HepG2 (cell line): Measurements from ENCODE around the gene SYVN1. TPM values are rescaled to one million over a fixed set of nuclear protein-coding genes. Genes with fewer than 3 reads are reported as not detected.

Experiments used
- ADNP ChIP-seq: sonication (generic); formaldehyde crosslinking; IDR thresholded peaks from 2 replicates; pipeline ENCODE4 v1.4.0; 2020; ENCODE audit warnings: missing genetic modification reagents
- AKAP8 ChIP-seq: sonication (generic); formaldehyde crosslinking; IDR thresholded peaks from 2 replicates; pipeline ENCODE4 v1.5.1; 2020; ENCODE audit warnings: mild to moderate bottlenecking, missing genetic modification reagents
- CBX1 ChIP-seq: IDR thresholded peaks from one replicate; pipeline ENCODE4 v1.6.1; 2016; ENCODE audit warnings: antibody characterized with exemption, low read depth
- CCAR2 ChIP-seq: fragments of 200-400 bp; formaldehyde crosslinking; optimal IDR thresholded peaks from 2 replicates; pipeline ENCODE3; 2018; ENCODE audit warnings: low read depth, mild to moderate bottlenecking, low read length, moderate library complexity
- CHD4 ChIP-seq: fragments of 200-600 bp; sonication (generic); IDR thresholded peaks from 2 replicates; pipeline ENCODE4 v1.7.0; 2017; ENCODE audit warnings: mild to moderate bottlenecking, low read length, borderline replicate concordance
- ELF3 ChIP-seq: IDR thresholded peaks from 2 replicates; pipeline ENCODE4 v1.6.1; 2016; ENCODE audit warnings: missing genetic modification reagents, missing compliant biosample characterization
- FOSL1 ChIP-seq: sonication (generic); formaldehyde crosslinking; IDR thresholded peaks from 2 replicates; pipeline ENCODE4 v1.9.0; 2021; ENCODE audit warnings: missing genetic modification reagents, borderline replicate concordance
- GATA4 ChIP-seq: sonication (generic); IDR thresholded peaks from 2 replicates; pipeline ENCODE4 v1.6.1; 2016; ENCODE audit warnings: antibody characterized with exemption, low read depth, borderline replicate concordance
- HMGXB3 ChIP-seq: sonication (generic); formaldehyde crosslinking; IDR thresholded peaks from 2 replicates; pipeline ENCODE4 v1.4.0; 2020; ENCODE audit warnings: missing genetic modification reagents, borderline replicate concordance
- MYC ChIP-seq: sonication (generic); formaldehyde crosslinking; IDR thresholded peaks from 2 replicates; pipeline ENCODE4 v1.9.0; 2021; ENCODE audit warnings: missing genetic modification reagents, borderline replicate concordance
- NR1H2 ChIP-seq: sonication (generic); formaldehyde crosslinking; IDR thresholded peaks from 2 replicates; pipeline ENCODE4 v1.8.1; 2022; ENCODE audit warnings: low read depth, missing genetic modification reagents, borderline replicate concordance
- NRL ChIP-seq: sonication (generic); formaldehyde crosslinking; IDR thresholded peaks from 2 replicates; pipeline ENCODE4 v1.5.0; 2020; ENCODE audit warnings: missing genetic modification reagents, mild to moderate bottlenecking, moderate library complexity, borderline replicate concordance
- SNRNP70 ChIP-seq: fragments of 200-400 bp; formaldehyde crosslinking; IDR thresholded peaks from 2 replicates; pipeline ENCODE4 v1.6.1; 2017; ENCODE audit warnings: mild to moderate bottlenecking, low read depth, low read length, moderate library complexity
- SOX13 ChIP-seq, 3 experiments: fragments of 450-650 bp in 1 of 3; sonication (generic) in 1 of 3; formaldehyde crosslinking in 1 of 3; IDR thresholded peaks in 2 of 3; conservative IDR thresholded peaks in 1 of 3; 2 replicates each; pipeline versions ENCODE4 v1.5.0 to v1.6.1; 2016 to 2020; ENCODE audit warnings: antibody characterized with exemption in 1 of 3, mild to moderate bottlenecking in 1 of 3, missing compliant biosample characterization in 1 of 3, missing genetic modification reagents in 1 of 3, moderate library complexity in 1 of 3
- SP5 ChIP-seq: IDR thresholded peaks from 2 replicates; pipeline ENCODE4 v1.6.1; 2016; ENCODE audit warnings: low read depth, borderline replicate concordance
- SUZ12 ChIP-seq: fragments of 150-350 bp; IDR thresholded peaks from 2 replicates; pipeline ENCODE4 v1.6.1; 2014; ENCODE audit warnings: low read depth, low read length
- YEATS2 ChIP-seq: sonication (generic); formaldehyde crosslinking; IDR thresholded peaks from 2 replicates; pipeline ENCODE4 v1.4.0; 2020; ENCODE audit warnings: missing genetic modification reagents, borderline replicate concordance
- ZFP41 ChIP-seq: sonication (generic); formaldehyde crosslinking; IDR thresholded peaks from 2 replicates; pipeline ENCODE4 v1.4.0; 2020; ENCODE audit warnings: mild to moderate bottlenecking, missing genetic modification reagents, borderline replicate concordance
- ZNF101 ChIP-seq: sonication (generic); formaldehyde crosslinking; IDR thresholded peaks from 2 replicates; pipeline ENCODE4 v1.4.0; 2020; ENCODE audit warnings: mild to moderate bottlenecking, low read depth, missing genetic modification reagents, borderline replicate concordance
- ZNF274 ChIP-seq: sonication (generic); formaldehyde crosslinking; IDR thresholded peaks from 2 replicates; pipeline ENCODE4 v1.5.1; 2020; ENCODE audit warnings: mild to moderate bottlenecking, missing genetic modification reagents
- ZNF446 ChIP-seq: sonication (generic); formaldehyde crosslinking; IDR thresholded peaks from 2 replicates; pipeline ENCODE4 v1.5.0; 2020; ENCODE audit warnings: mild to moderate bottlenecking, missing genetic modification reagents
- ZNF558 ChIP-seq: sonication (generic); formaldehyde crosslinking; IDR thresholded peaks from 2 replicates; pipeline ENCODE4 v1.9.0; 2022; ENCODE audit warnings: mild to moderate bottlenecking, missing genetic modification reagents, borderline replicate concordance
- ZNF737 ChIP-seq: sonication (generic); formaldehyde crosslinking; IDR thresholded peaks from 2 replicates; pipeline ENCODE4 v1.5.0; 2020; ENCODE audit warnings: missing genetic modification reagents, mild to moderate bottlenecking, borderline replicate concordance
- polyA plus RNA-seq, 8 experiments: library from polyadenylated mRNA; depleted of rRNA in 3 of 8; stranded (reverse) in 7 of 8; unstranded in 1 of 8; fragments of >200 nt; fragmentation: Illumina TruSeq in 4 of 8; extraction: Trizol in 4 of 8; gene quantifications; 2 replicates each; pipeline versions ENCODE4 v1.2.1 to v1.2.3, GENCODE V29; 2011 to 2016; ENCODE audit warnings: low read depth in 4 of 8, missing spikeins in 1 of 8, mixed read lengths in 1 of 8; ENCODE audit not compliant: insufficient read depth in 1 of 8
- total RNA-seq, 5 experiments: library from RNA; depleted of rRNA; stranded (reverse); fragments of >200 nt; fragmentation: Illumina TruSeq; extraction: Trizol; gene quantifications; 2 replicates each; pipeline ENCODE4 v1.2.3, GENCODE V29; 2016; ENCODE audit warnings: low read depth in 1 of 5
- TF ChIP-seq, protein P1 (sequence below): IDR thresholded peaks from 2 replicates; pipeline ENCODE4 v1.6.1; 2012; ENCODE audit warnings: low read depth, low read length, improper control_type of control experiment

The SYVN1 gene
- total and polyA plus RNA-seq, 2 of the 13 experiments (the other 11 are each of a cell fraction or from before 2014, with no cell fraction given), result 10.3 to 22.5 TPM

DNA sequence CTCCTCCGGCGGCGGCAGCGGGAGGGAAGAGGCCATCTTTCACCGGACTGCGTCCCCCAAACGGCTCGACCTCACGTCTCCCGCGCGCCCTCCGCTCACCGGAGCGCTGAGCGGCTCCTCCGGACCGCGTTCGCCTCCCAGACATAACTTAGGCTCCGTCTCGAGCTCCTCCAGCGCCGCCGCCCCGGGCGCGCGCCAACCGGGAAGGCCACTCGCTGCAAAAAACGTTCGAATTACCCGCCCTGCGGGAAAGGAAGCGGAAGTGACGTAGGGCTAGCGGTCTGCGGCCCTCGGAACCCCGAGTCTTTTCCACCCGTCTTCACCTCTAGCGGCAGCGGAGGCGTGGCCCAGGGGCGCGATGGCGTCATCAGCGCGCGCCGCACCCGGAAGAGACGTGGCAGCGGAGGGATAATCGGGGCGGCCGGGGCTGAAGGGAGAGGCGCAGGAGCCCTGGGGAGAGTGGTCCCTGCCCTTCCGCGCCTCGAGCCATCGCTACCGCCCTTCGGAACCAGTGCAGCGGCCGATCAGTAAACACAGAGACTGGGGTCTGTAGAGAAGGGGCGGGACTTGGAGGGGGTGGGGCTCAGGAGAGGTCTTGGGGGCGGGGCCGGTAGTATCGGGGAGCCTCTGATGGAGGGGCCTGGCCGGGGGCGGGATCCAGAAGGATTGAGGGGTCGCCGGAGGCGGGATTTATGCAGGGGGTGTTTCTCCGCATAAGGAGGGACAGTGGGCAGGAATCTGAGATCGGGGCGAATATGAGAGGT lies 50.3 kb downstream of the SYVN1 start, which contains the start of the genes CDCA5 and ZFPL1 (continued):
- TF ChIP-seq ELF3 (CRISPR knock-in tag), result peak; percentile 86
- TF ChIP-seq SUZ12, result no peak
- TF ChIP-seq MYC (CRISPR knock-in tag), result peak; percentile 73; the same call in 1 of the 2 replicates
- TF ChIP-seq ZNF446 (CRISPR knock-in tag), result peak; percentile 70; the same call in 1 of the 2 replicates
- no peak for TF ChIP-seq FOSL1
- TF ChIP-seq ZFP41 (CRISPR knock-in tag), result peak; percentile 77; the same call in 1 of the 2 replicates
- TF ChIP-seq YEATS2, result peak; percentile 98
- no peak for TF ChIP-seq CCAR2
- TF ChIP-seq, protein P1, sequence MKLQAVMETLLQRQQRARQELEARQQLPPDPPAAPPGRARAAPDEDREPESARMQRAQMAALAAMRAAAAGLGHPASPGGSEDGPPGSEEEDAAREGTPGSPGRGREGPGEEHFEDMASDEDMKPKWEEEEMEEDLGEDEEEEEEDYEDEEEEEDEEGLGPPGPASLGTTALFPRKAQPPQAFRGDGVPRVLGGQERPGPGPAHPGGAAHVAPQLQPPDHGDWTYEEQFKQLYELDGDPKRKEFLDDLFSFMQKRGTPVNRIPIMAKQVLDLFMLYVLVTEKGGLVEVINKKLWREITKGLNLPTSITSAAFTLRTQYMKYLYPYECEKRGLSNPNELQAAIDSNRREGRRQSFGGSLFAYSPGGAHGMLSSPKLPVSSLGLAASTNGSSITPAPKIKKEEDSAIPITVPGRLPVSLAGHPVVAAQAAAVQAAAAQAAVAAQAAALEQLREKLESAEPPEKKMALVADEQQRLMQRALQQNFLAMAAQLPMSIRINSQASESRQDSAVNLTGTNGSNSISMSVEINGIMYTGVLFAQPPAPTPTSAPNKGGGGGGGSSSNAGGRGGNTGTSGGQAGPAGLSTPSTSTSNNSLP, result no peak
- no peak for TF ChIP-seq AKAP8 (CRISPR knock-in tag)
- TF ChIP-seq ZNF101 (CRISPR knock-in tag), result 0 out of 2 replicates have a peak, but pooled peaks have one; percentile 50
- TF ChIP-seq ZNF274 (CRISPR knock-in tag), result 0 out of 2 replicates have a peak, but pooled peaks have one; percentile 47
- TF ChIP-seq SP5 (CRISPR knock-in tag), result peak; percentile 92
- TF ChIP-seq ZNF558 (CRISPR knock-in tag), result peak; percentile 82
- no peak for TF ChIP-seq CHD4
- TF ChIP-seq CBX1, result peak; percentile 69
- TF ChIP-seq SOX13 (IDR thresholded peaks at IDR 0.05), result no peak
- peak in 1 of 2 experiments; percentile 38; a peak in 1 of 4 replicates for TF ChIP-seq SOX13 (CRISPR knock-in tag; conservative IDR thresholded peaks at IDR 0.05 in 1 of 2, IDR thresholded peaks at IDR 0.05 in 1 of 2)
- peak; percentile 67; the same call in 1 of the 2 replicates for TF ChIP-seq HMGXB3 (CRISPR knock-in tag)
- TF ChIP-seq NR1H2 (CRISPR knock-in tag), result no peak
- no peak for TF ChIP-seq ZNF737 (CRISPR knock-in tag)
- TF ChIP-seq SNRNP70, result no peak
- no peak for TF ChIP-seq GATA4
- 0 out of 2 replicates have a peak, but pooled peaks have one; percentile 34 for TF ChIP-seq NRL
- no peak for TF ChIP-seq ADNP (CRISPR knock-in tag)
